K562 (cell line): ENCODE measurements around the gene ECT2. TPM values are rescaled to one million over a fixed set of nuclear protein-coding genes. Genes with fewer than 3 reads are reported as not detected.
A peak's percentile ranks its signal among the peaks of the same experiment; 100 is the strongest.

Source experiments
- CBX1 ChIP-seq: sonication (generic); IDR thresholded peaks from 2 replicates; pipeline ENCODE4 v1.6.1; 2016; ENCODE audit warnings: antibody characterized with exemption, low read depth, mild to moderate bottlenecking
- DPF2 ChIP-seq: fragments of 450-650 bp; IDR thresholded peaks from 2 replicates; pipeline ENCODE4 v1.6.1; 2016
- ESRRB ChIP-seq: fragments of 250-450 bp; sonication (Bioruptor Pico); IDR thresholded peaks from 2 replicates; pipeline ENCODE4 v1.5.0; 2020; ENCODE audit warnings: mild to moderate bottlenecking, moderate library complexity, borderline replicate concordance
- FOXA1 ChIP-seq: fragments of 450-650 bp; IDR thresholded peaks from 2 replicates; pipeline ENCODE4 v1.6.1; 2016; ENCODE audit warnings: mild to moderate bottlenecking, borderline replicate concordance
- FOXP1 ChIP-seq: sonication (generic); formaldehyde crosslinking; IDR thresholded peaks from 2 replicates; pipeline ENCODE4 v1.8.0; 2022; ENCODE audit warnings: mild to moderate bottlenecking, missing genetic modification reagents
- GABPA ChIP-seq: fragments of 200-800 bp; sonication (Bioruptor generic); conservative IDR thresholded peaks from 2 replicates; pipeline ENCODE4 v1.6.1; 2016; ENCODE audit warnings: low read depth, missing genetic modification characterization, missing compliant biosample characterization
- IFI16 ChIP-seq: fragments of 250-450 bp; sonication (Bioruptor Pico); IDR thresholded peaks from 2 replicates; pipeline ENCODE4 v2.1.2; 2022; ENCODE audit warnings: mild to moderate bottlenecking, inconsistent platforms
- KDM1A ChIP-seq, 2 experiments: fragments of 450-650 bp; IDR thresholded peaks; 2 replicates each; pipeline ENCODE4 v1.6.1; 2016; ENCODE audit warnings: mild to moderate bottlenecking in 2 of 2
- NR1H2 ChIP-seq: sonication (generic); formaldehyde crosslinking; IDR thresholded peaks from 2 replicates; pipeline ENCODE4 v1.4.0; 2020; ENCODE audit warnings: mild to moderate bottlenecking, missing genetic modification reagents
- PKNOX1 ChIP-seq: fragments of 450-650 bp; IDR thresholded peaks from 2 replicates; pipeline ENCODE4 v1.6.1; 2016
- RCOR1 ChIP-seq, 2 experiments: IDR thresholded peaks; 2 replicates each; pipeline ENCODE4 v1.6.1; 2012; ENCODE audit warnings: low read depth in 2 of 2, low read length in 2 of 2, borderline replicate concordance in 1 of 2, improper control_type of control experiment in 1 of 2
- RHOXF2B ChIP-seq: fragments of 250-450 bp; sonication (Bioruptor Pico); conservative IDR thresholded peaks from 2 replicates; pipeline ENCODE4 v1.5.1; 2021
- SIN3A ChIP-seq, 2 experiments: fragments of 150-350 bp in 1 of 2; IDR thresholded peaks; 2 replicates each; pipeline ENCODE4 v1.6.1; 2011 to 2016; ENCODE audit warnings: borderline replicate concordance in 2 of 2, low read depth in 2 of 2, low read length in 2 of 2, mild to moderate bottlenecking in 2 of 2, moderate library complexity in 2 of 2; ENCODE audit not compliant: control insufficient read depth in 1 of 2
- SIRT6 ChIP-seq: IDR thresholded peaks from one replicate; pipeline ENCODE4 v1.6.1; 2012; ENCODE audit warnings: low read depth, mild to moderate bottlenecking, control low read depth, inconsistent platforms, low read length, moderate library complexity
- SRSF3 ChIP-seq: fragments of 200-400 bp; formaldehyde crosslinking; IDR thresholded peaks from 2 replicates; pipeline ENCODE4 v1.6.1; 2016; ENCODE audit warnings: mild to moderate bottlenecking, low read length, moderate library complexity; ENCODE audit not compliant: insufficient read depth
- STAT5A ChIP-seq: IDR thresholded peaks from 2 replicates; pipeline ENCODE4 v1.6.1; 2012; ENCODE audit warnings: low read length, inconsistent platforms, borderline replicate concordance
- THAP7 ChIP-seq: fragments of 250-450 bp; sonication (Bioruptor Pico); IDR thresholded peaks from 2 replicates; pipeline ENCODE4 v1.5.0; 2021
- XRCC3 ChIP-seq: fragments of 450-650 bp; IDR thresholded peaks from 2 replicates; pipeline ENCODE4 v1.6.1; 2017; ENCODE audit warnings: mild to moderate bottlenecking, moderate library complexity
- ZNF354B ChIP-seq: fragments of 250-450 bp; sonication (Bioruptor Pico); IDR thresholded peaks from 2 replicates; pipeline ENCODE4 v1.4.0; 2020
- polyA plus RNA-seq, 8 experiments: library from polyadenylated mRNA; depleted of rRNA in 4 of 8; stranded (reverse) in 5 of 8; unstranded in 3 of 8; fragments of >200 nt; fragmentation: Nextera tagmentation in 2 of 8; fragmentation: Illumina TruSeq in 1 of 8; extraction: Ambion mirVana in 2 of 8; extraction: Trizol in 1 of 8; gene quantifications; 2 replicates each; pipeline versions ENCODE4 v1.2.1 to v1.2.3, GENCODE V29; 2011 to 2014; ENCODE audit warnings: inconsistent platforms in 1 of 8, missing spikeins in 1 of 8
- total RNA-seq, 7 experiments: library from RNA; depleted of rRNA in 6 of 7; stranded (reverse); fragments of >200 nt in 6 of 7; fragmentation: Illumina TruSeq in 2 of 7; extraction: Trizol in 2 of 7; gene quantifications; 2 replicates each; pipeline versions ENCODE4 v1.2.1 to v1.2.3, GENCODE V29; 2011 to 2021; ENCODE audit warnings: low replicate concordance in 1 of 7
- TF ChIP-seq, protein P1 (sequence below): fragments of 450-650 bp; IDR thresholded peaks from 2 replicates; pipeline ENCODE4 v1.6.1; 2018; ENCODE audit not compliant: partially characterized antibody
- TF ChIP-seq, protein P2 (sequence below): IDR thresholded peaks from 2 replicates; pipeline ENCODE4 v1.6.1; 2016; ENCODE audit warnings: missing genetic modification characterization, missing compliant biosample characterization
- TF ChIP-seq, protein P3 (sequence below): fragments of 250-450 bp; sonication (Bioruptor Pico); IDR thresholded peaks from 2 replicates; pipeline ENCODE4 v1.8.0; 2022; ENCODE audit warnings: inconsistent platforms, mild to moderate bottlenecking, moderate library complexity, borderline replicate concordance

The ECT2 gene
- total and polyA plus RNA-seq, 9 of the 15 experiments (the other 6 are each of a cell fraction or from before 2014, with no cell fraction given) = 19.0 to 53.0 (median 36.5) TPM

- TF ChIP-seq, protein P1, sequence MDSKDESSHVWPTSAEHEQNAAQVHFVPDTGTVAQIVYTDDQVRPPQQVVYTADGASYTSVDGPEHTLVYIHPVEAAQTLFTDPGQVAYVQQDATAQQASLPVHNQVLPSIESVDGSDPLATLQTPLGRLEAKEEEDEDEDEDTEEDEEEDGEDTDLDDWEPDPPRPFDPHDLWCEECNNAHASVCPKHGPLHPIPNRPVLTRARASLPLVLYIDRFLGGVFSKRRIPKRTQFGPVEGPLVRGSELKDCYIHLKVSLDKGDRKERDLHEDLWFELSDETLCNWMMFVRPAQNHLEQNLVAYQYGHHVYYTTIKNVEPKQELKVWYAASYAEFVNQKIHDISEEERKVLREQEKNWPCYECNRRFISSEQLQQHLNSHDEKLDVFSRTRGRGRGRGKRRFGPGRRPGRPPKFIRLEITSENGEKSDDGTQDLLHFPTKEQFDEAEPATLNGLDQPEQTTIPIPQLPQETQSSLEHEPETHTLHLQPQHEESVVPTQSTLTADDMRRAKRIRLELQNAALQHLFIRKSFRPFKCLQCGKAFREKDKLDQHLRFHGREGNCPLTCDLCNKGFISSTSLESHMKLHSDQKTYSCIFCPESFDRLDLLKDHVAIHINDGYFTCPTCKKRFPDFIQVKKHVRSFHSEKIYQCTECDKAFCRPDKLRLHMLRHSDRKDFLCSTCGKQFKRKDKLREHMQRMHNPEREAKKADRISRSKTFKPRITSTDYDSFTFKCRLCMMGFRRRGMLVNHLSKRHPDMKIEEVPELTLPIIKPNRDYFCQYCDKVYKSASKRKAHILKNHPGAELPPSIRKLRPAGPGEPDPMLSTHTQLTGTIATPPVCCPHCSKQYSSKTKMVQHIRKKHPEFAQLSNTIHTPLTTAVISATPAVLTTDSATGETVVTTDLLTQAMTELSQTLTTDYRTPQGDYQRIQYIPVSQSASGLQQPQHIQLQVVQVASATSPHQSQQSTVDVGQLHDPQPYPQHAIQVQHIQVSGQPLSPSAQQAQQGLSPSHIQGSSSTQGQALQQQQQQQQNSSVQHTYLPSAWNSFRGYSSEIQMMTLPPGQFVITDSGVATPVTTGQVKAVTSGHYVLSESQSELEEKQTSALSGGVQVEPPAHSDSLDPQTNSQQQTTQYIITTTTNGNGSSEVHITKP = no peak
- TF ChIP-seq STAT5A (peak; percentile 55; the same call in 1 of the 2 replicates), KDM1A (IDR thresholded peaks at IDR 0.05) (peak; percentile 85 to 86), XRCC3 (no peak), FOXA1 (no peak), ZNF354B (CRISPR knock-in tag) (no peak), CBX1 (no peak), SRSF3 (no peak), RHOXF2B (no peak), IFI16 (CRISPR knock-in tag) (no peak), NR1H2 (CRISPR knock-in tag) (no peak), THAP7 (CRISPR knock-in tag) (no peak), DPF2 (0 out of 2 replicates have a peak, but pooled peaks have one; percentile 47), RCOR1 (IDR thresholded peaks at IDR 0.05; ENCODE audit: borderline replicate concordance in 1 of 2, low read depth in 2 of 2, low read length in 2 of 2) (peak; percentile 73 to 76; a peak in 3 of 4 replicates), SIRT6 (no peak), PKNOX1 (peak; percentile 50; the same call in 1 of the 2 replicates), SIN3A (IDR thresholded peaks at IDR 0.05; ENCODE audit: borderline replicate concordance in 2 of 2, control insufficient read depth in 1 of 2, low read depth in 2 of 2, low read length in 2 of 2) (no peak), ESRRB (CRISPR knock-in tag) (no peak), FOXP1 (CRISPR knock-in tag) (no peak), GABPA (tag) (no peak)
- TF ChIP-seq, protein P2, sequence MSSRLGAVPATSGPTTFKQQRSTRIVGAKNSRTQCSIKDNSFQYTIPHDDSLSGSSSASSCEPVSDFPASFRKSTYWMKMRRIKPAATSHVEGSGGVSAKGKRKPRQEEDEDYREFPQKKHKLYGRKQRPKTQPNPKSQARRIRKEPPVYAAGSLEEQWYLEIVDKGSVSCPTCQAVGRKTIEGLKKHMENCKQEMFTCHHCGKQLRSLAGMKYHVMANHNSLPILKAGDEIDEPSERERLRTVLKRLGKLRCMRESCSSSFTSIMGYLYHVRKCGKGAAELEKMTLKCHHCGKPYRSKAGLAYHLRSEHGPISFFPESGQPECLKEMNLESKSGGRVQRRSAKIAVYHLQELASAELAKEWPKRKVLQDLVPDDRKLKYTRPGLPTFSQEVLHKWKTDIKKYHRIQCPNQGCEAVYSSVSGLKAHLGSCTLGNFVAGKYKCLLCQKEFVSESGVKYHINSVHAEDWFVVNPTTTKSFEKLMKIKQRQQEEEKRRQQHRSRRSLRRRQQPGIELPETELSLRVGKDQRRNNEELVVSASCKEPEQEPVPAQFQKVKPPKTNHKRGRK (tag) = no peak
- TF ChIP-seq, protein P3, sequence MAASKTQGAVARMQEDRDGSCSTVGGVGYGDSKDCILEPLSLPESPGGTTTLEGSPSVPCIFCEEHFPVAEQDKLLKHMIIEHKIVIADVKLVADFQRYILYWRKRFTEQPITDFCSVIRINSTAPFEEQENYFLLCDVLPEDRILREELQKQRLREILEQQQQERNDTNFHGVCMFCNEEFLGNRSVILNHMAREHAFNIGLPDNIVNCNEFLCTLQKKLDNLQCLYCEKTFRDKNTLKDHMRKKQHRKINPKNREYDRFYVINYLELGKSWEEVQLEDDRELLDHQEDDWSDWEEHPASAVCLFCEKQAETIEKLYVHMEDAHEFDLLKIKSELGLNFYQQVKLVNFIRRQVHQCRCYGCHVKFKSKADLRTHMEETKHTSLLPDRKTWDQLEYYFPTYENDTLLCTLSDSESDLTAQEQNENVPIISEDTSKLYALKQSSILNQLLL (CRISPR knock-in tag) = no peak
Measured at GRCh38 chr3:172705170-172705569, 45.4 kb upstream of the ECT2 start (continued).
